Endothelial cell of umbilical vein (primary cell): ENCODE data around the gene CFAP73. TPM values are rescaled to one million over a fixed set of nuclear protein-coding genes. Genes with fewer than 3 reads are reported as not detected.

Source experiments
- Bru-seq: library from RNA; stranded (reverse); fragments of 400-500 nt; gene quantifications from one replicate; lab custom pipeline; 2021; lab: Mats Ljungman, UMichigan
- BruChase-seq, 2 experiments: library from RNA; stranded (reverse); fragments of 400-500 nt; gene quantifications; one replicate each; lab custom pipeline; 2021; lab: Mats Ljungman, UMichigan
- BruUV-seq: library from RNA; stranded (reverse); fragments of 400-500 nt; replicated peaks from 2 replicates; lab custom pipeline; 2021; lab: Mats Ljungman, UMichigan
- CTCF ChIA-PET: fragments of 300-600, 350-600 bp; sonication (Branson Sonifier 250); formaldehyde crosslinking; loops from one replicate; lab custom pipeline; 2021; ENCODE audit warnings: antibody characterized with exemption, inconsistent platforms; lab: Charles Lee
- POLR2A ChIA-PET: fragments of 300-600, 350-600 bp; sonication (Branson Sonifier 250); formaldehyde crosslinking; loops from one replicate; lab custom pipeline; 2021; ENCODE audit warnings: antibody characterized with exemption, inconsistent platforms; lab: Charles Lee
- DNase-seq: peaks from one replicate; pipeline ENCODE4 v3.0.0-alpha.2; 2011; ENCODE audit warnings: low read depth, low spot score
- FAIRE-seq: peaks from 2 replicates; lab custom pipeline; 2011; peaks lifted over from hg19 to GRCh38; lab: Jason Lieb, UNC
- H2AFZ ChIP-seq: 2 replicates; pipeline ENCODE4 v1.6.0; 2012; ENCODE audit warnings: low read depth, low read length, control low read depth, inconsistent platforms
- H3K27ac ChIP-seq: 2 replicates; pipeline ENCODE4 v1.5.1; 2011; ENCODE audit warnings: low read depth, mild to moderate bottlenecking, control low read depth, low read length, moderate library complexity; ENCODE audit not compliant: insufficient read depth
- H3K27me3 ChIP-seq, 2 experiments: 2 replicates each; pipeline versions ENCODE4 v1.6.0 to v1.6.1; 2011; ENCODE audit warnings: low read length in 2 of 2, mixed read lengths in 1 of 2; ENCODE audit not compliant: control insufficient read depth in 2 of 2, insufficient read depth in 2 of 2
- H3K36me3 ChIP-seq, 2 experiments: 2 replicates in 1 of 2; 3 replicates in 1 of 2; pipeline ENCODE4 v1.5.1; 2011; ENCODE audit warnings: low read length in 2 of 2, mild to moderate bottlenecking in 1 of 2, moderate library complexity in 1 of 2; ENCODE audit not compliant: control insufficient read depth in 2 of 2, insufficient read depth in 2 of 2; ENCODE audit errors: extremely low read depth in 1 of 2
- H3K4me1 ChIP-seq: 3 replicates; pipeline ENCODE4 v1.5.1; 2011; ENCODE audit warnings: mild to moderate bottlenecking, low read length; ENCODE audit not compliant: control insufficient read depth, insufficient read depth; ENCODE audit errors: extremely low read depth
- H3K4me2 ChIP-seq: 2 replicates; pipeline ENCODE4 v1.6.1; 2011; ENCODE audit warnings: low read length, control low read depth, mixed read lengths; ENCODE audit not compliant: insufficient read depth
- H3K4me3 ChIP-seq, 3 experiments: fragments of 200-600 bp in 1 of 3; sonication (generic), shearing (Covaris generic) in 1 of 3; replicated peaks in 1 of 3; 2 replicates each; pipeline ENCODE4 v1.5.1; 2011 to 2016; ENCODE audit warnings: control low read depth in 3 of 3, low read length in 3 of 3, mild to moderate bottlenecking in 2 of 3, inconsistent platforms in 1 of 3, low read depth in 1 of 3, moderate library complexity in 1 of 3; ENCODE audit not compliant: insufficient read depth in 1 of 3
- H3K79me2 ChIP-seq: 2 replicates; pipeline ENCODE4 v1.6.0; 2012; ENCODE audit warnings: low read length, inconsistent platforms; ENCODE audit not compliant: control insufficient read depth, insufficient read depth
- H3K9ac ChIP-seq: replicated peaks from 2 replicates; pipeline ENCODE3; 2011; ENCODE audit warnings: low read length, control low read depth; ENCODE audit not compliant: insufficient read depth; ENCODE audit errors: extremely low read depth
- H3K9me1 ChIP-seq: replicated peaks from 3 replicates; pipeline ENCODE4 v1.6.0; 2011; ENCODE audit warnings: mild to moderate bottlenecking, low read length; ENCODE audit not compliant: control insufficient read depth, insufficient read depth; ENCODE audit errors: extremely low read depth
- H3K9me3 ChIP-seq: replicated peaks from 2 replicates; pipeline ENCODE4 v1.5.1; 2012; ENCODE audit warnings: low read length, inconsistent platforms; ENCODE audit not compliant: control insufficient read depth, insufficient read depth
- H4K20me1 ChIP-seq: replicated peaks from 2 replicates; pipeline ENCODE3; 2011; ENCODE audit warnings: mild to moderate bottlenecking, low read length; ENCODE audit not compliant: control insufficient read depth, insufficient read depth; ENCODE audit errors: extremely low read depth
- CTCF ChIP-seq, 2 donors: IDR thresholded peaks; 1 replicate in 1 of 2; 2 replicates in 1 of 2; pipeline ENCODE4 v1.5.1; 2011; ENCODE audit warnings: low read length in 2 of 2, mild to moderate bottlenecking in 2 of 2, moderate library complexity in 2 of 2, control low read depth in 1 of 2, inconsistent platforms in 1 of 2, low read depth in 1 of 2; ENCODE audit not compliant: insufficient read depth in 1 of 2; ENCODE audit errors: extremely low read depth in 1 of 2
- EZH2 ChIP-seq: IDR thresholded peaks from 2 replicates; pipeline ENCODE4 v1.6.1; 2012; ENCODE audit warnings: borderline replicate concordance, low read depth, mild to moderate bottlenecking, moderate library complexity, low read length, inconsistent platforms; ENCODE audit not compliant: severe bottlenecking
- FOS ChIP-seq: IDR thresholded peaks from 2 replicates; pipeline ENCODE4 v1.6.1; 2011; ENCODE audit warnings: mild to moderate bottlenecking, low read length, moderate library complexity, borderline replicate concordance; ENCODE audit not compliant: insufficient read depth
- GATA2 ChIP-seq: IDR thresholded peaks from 2 replicates; pipeline ENCODE4 v1.7.0; 2011; ENCODE audit warnings: low read depth, mild to moderate bottlenecking, moderate library complexity, mixed read lengths, low read length; ENCODE audit not compliant: insufficient read length, insufficient read depth
- JUN ChIP-seq: IDR thresholded peaks from 2 replicates; pipeline ENCODE4 v1.6.1; 2011; ENCODE audit warnings: borderline replicate concordance, low read depth; ENCODE audit not compliant: insufficient read length, insufficient read depth
- MYC ChIP-seq: IDR thresholded peaks from one replicate; pipeline ENCODE4 v1.6.1; 2011; ENCODE audit warnings: mild to moderate bottlenecking, low read depth, low read length
- POLR2A ChIP-seq: IDR thresholded peaks from 2 replicates; pipeline ENCODE4 v1.6.1; 2012; ENCODE audit warnings: low read depth, mild to moderate bottlenecking, control low read depth, low read length
- POLR2AphosphoS5 ChIP-seq: IDR thresholded peaks from 2 replicates; pipeline ENCODE4 v1.6.1; 2012; ENCODE audit warnings: low read depth, mild to moderate bottlenecking, control low read depth, low read length, moderate library complexity; ENCODE audit not compliant: insufficient read depth
- dilution Hi-C: fragments of 300-500 bp; cut with MboI; formaldehyde crosslinking; loops from one replicate; pipeline ENCODE4 v1.15.0; 2019; ENCODE audit warnings: low sequenced_read_pairs; ENCODE audit not compliant: extremely low pct_ligation_motif_present
- intact Hi-C: fragments of 100-400 bp; cut with micrococcal nuclease; formaldehyde crosslinking; loops from one replicate; pipeline ENCODE4 v1.10.0; 2022
- long read RNA-seq: library from polyadenylated mRNA; stranded (forward); transcript quantifications from one replicate; pipeline ENCODE4 v2.0.0, GENCODE V29; 2021
- polyA minus RNA-seq, 3 experiments: library from RNA; depleted of rRNA, polyadenylated mRNA; stranded (reverse); fragments of >200 nt; gene quantifications; 1 replicate in 1 of 3; 2 replicates in 2 of 3; pipeline ENCODE4 v1.2.3, GENCODE V29; 2011
- polyA plus RNA-seq, 4 experiments: library from polyadenylated mRNA; depleted of rRNA in 3 of 4; stranded (reverse) in 3 of 4; unstranded in 1 of 4; fragments of >200 nt; gene quantifications; 2 replicates each; pipeline versions ENCODE4 v1.2.1 to v1.2.3, GENCODE V29; 2011 to 2012; ENCODE audit warnings: missing spikeins in 1 of 4
- total RNA-seq: library from RNA; stranded (reverse); gene quantifications from 2 replicates; pipeline ENCODE4 v1.2.3, GENCODE V29; 2021
- TF ChIP-seq, protein P1 (sequence below): IDR thresholded peaks from 2 replicates; pipeline ENCODE4 v1.6.1; 2011; ENCODE audit not compliant: insufficient read depth, insufficient read length

The CFAP73 gene
- total RNA-seq (not detected in 2 replicates), polyA plus RNA-seq (not detected in 2 replicates), polyA minus RNA-seq (not detected in 2 replicates), Bru-seq, nascent RNA (not detected), BruChase-seq, experiment 1, labeled RNA remaining after a 6-hour chase (not detected), BruChase-seq, experiment 2, labeled RNA remaining after a 2-hour chase (not detected)
- not detected in 2 replicates for polyA plus RNA-seq (2011; cell fraction: cytosol; rRNA removed)
- not detected in 2 replicates for polyA plus RNA-seq (2011; cell fraction: nucleus; rRNA removed)
- 0.12 and 0.15 TPM in 2 replicates for polyA plus RNA-seq (2012)
- 1.0 TPM for polyA minus RNA-seq (2011; cell fraction: cytosol; rRNA and poly(A)+ RNA removed)
- not detected in 2 replicates for polyA minus RNA-seq (2011; cell fraction: nucleus; rRNA and poly(A)+ RNA removed)
- long read RNA-seq = 0 reads

DNA sequence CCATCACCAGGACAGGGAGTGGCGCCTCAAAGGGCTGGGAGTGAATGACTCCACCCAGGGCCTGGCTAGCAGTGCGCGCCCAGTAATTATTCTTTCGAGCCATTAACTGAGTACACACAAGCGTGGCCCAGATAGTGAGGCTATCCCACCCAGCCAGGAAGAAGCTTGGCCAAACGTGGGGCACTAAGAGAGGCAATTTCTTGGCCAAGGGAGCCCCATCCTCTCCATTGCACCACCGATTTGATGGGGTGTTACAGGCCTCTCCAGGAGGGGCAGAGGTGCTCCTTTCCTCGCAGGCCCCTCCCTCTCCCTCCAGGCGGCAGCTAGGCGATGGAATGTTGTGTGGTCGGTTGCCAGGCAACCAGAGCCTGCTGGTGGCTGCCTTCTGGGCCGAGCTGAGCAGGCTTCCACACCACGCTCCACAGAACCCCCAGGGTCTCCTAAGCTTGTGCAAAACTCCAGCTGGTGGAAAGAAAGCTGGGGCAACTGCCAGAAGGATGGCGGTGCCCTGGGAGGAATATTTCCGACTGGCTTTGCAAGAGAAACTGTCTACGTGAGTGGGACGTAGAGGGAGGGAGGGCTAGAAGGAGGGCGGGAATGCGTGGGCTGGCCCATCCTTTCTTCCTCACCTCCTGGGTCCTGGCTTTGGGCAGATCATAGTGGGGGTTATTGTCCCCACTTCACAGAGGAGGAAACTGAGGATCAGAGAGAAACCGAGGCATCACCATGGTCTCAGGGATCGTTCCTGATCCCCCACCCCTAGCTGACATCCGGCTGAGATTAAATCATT is at the start of gene CFAP73:
Gene CFAP73 (plus strand): TSS at position 364 of the 790 bp plus-strand sequence. CDS start 134 bp downstream, at position 498.
- Histone ChIP-seq H3K36me3 (no peaks in the 10 kb centered on the region), H3K79me2 (no peaks in the 10 kb centered on the region), H4K20me1 (no peaks in the 10 kb centered on the region), H3K4me1 (no peaks in the 10 kb centered on the region), H3K9ac (no peak within 1 kb of the TSS), H2AFZ (no peak within 1 kb of the TSS), H3K27me3 (peaks cover 22 to 26% of the 10 kb centered on the region in 2 experiments), H3K4me3 (no peak within 1 kb of the TSS), H3K27ac (no peak within 1 kb of the TSS), H3K9me3 (no peaks in the 10 kb centered on the region), H3K9me1 (no peaks in the 10 kb centered on the region), H3K4me2 (no peak within 1 kb of the TSS)
- dilution Hi-C loops (no loop called here), intact Hi-C loops (loop anchor here (5.0 kb wide), 1 partner anchor 52 kb away; no protein-coding TSS in a partner anchor)
- ChIA-PET POLR2A (no interaction called here), CTCF (interaction anchor here (0.8 to 1.3 kb wide), 3 partner anchors 25 to 276 kb away, joined by 3 to 4 read pairs (median 3); no protein-coding TSS in a partner anchor)
- no peak for TF ChIP-seq MYC
- TF ChIP-seq POLR2A = no peak
- no peak for TF ChIP-seq POLR2AphosphoS5
- TF ChIP-seq CTCF (IDR thresholded peaks at IDR 0.05; ENCODE audit: extremely low read depth in 1 of 2, insufficient read depth in 1 of 2, low read depth in 1 of 2, low read length in 2 of 2) = no peak
- no peak for TF ChIP-seq FOS
- TF ChIP-seq JUN = no peak
- TF ChIP-seq, protein P1, sequence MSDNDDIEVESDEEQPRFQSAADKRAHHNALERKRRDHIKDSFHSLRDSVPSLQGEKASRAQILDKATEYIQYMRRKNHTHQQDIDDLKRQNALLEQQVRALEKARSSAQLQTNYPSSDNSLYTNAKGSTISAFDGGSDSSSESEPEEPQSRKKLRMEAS = no peak
- no peak for TF ChIP-seq EZH2
- TF ChIP-seq GATA2 = no peak
- no TSS peak for BruUV-seq
- FAIRE-seq (no peak), DNase-seq (peak; percentile 33)
